Inflammatory macrophage treated with lipopolysaccharide for 1 hour (primary cell): ENCODE results near the gene IKZF1.

Experiments
- DNase-seq, 2 donors: peaks; one replicate each; pipeline ENCODE4 v3.0.0-alpha.2; 2020 to 2022

IKZF1 gene

GRCh38 chr7:50356212-50356944 is 51.9 kb downstream of the IKZF1 start:
- peak; percentile 91 to 99 for DNase-seq

DNA sequence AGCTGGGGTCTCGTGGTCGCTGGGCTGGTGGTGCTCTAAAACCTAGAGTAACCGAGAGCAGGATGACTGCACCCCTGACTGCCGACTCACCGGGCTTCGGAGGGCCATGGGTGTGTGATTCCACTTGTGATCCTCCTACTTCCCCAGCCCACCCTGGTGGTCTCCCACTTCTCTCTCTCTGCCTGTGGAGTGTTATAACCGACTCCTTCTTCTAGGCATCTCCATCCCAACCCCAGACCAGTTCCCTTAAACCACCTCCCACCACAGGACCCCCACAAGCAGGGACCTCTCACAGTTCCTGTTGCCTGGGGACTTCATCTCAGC is 52.4 kb downstream of the IKZF1 start:
- no peak for DNase-seq

DNA sequence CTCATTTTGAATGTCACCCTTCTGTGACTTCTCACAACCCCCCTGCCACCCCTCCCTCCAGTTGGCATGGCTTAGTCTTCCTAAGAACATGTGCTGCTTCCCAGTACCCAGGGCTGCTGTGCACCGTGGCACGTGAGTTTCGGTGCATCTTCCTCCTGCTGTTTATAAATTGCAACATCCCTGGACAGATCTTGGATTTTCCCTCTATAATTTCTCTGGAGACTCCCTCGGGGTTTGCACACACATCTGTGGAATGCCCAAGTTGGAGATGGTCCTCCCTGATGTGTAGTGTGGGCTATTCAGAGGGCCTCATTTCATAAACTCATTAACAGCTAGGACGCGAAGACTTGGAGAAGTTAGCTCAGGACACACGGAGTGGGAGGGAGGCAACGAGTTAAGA is 52.9 kb downstream of the IKZF1 start:
- peak; percentile 76 to 94 for DNase-seq

DNA sequence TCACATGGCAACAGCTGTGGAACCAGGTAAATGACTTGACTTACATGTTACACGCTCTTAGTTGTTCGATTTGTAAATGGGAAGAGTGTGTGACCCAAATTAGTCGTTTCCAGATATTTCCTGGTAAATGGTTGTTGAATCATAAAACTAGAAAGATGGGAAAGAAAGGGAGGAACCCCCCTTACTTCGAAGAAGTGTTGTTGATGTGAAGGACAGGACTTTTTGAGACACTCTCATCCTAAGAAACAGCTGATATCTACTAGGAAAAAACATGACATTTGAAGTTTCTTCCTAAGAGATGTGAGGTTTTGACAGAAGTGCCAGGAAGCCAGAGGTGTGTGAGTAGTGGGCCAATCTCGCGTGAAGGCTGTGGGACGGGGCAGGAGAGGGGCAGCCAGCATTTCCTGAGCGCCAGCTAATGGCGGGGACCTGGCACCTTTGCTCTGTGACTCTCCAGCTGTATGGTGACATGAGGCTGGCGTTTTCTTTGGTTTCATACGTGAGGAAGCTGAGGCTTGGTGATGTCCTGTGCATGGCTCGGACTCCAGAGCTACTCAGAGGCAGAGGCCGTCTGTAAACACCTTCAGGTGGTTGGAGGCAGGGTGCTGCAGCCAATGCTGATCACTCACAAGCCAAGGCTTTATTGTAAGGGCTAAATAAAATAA is 53.7 kb downstream of the IKZF1 start:
- no peak for DNase-seq

- no peak for DNase-seq
Observed at GRCh38 chr7:50358779-50359178, 54.3 kb downstream of the IKZF1 start.

- DNase-seq, result no peak
Observed at GRCh38 chr7:50359258-50359994, 54.9 kb downstream of the IKZF1 start.

DNA sequence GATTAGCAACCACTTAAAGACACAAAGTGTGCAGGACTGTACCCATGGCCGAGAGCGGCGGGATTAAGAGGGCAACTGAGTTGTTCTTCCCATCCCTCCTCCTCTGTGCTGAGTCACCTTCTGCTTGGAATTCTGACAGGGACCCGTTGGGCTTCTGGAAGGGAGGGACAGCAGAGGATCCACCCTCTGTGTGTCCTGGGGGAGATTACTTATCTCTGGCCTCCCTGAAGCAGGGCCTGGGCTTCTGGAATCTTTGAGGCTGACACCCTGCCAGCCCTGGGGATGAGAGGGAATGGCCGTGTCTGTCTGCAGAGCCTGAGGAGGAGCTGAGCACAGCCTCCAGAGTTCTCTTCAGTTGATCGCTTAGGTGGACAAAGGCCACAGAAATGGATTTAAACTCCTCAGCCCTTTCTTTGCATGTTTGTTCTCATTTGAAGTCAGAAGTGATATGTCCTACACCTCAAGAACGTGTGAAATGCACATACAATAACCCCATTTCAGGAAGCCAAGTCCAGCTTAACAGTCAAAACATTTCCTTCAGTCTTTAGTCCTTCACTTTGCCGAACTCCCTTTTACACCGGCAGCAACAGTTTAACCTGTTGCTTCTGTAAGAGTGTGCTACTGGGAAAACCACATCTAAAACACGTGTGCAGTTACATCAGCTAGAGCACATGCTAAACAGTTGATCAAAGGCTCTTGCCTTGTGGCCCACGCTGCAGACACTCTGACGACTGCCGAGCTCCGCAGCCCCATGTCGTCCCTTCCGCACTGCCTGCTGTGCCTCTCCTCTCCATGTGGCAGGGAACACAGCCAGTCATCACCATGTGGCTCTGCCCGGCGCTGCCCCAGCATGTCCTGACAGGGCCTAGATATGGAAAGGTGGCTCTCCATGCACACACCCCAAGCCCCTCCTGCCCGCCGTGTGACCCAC is 55.7 kb downstream of the IKZF1 start:
- no peak for DNase-seq

GRCh38 chr7:50362142-50362541 is 57.6 kb downstream of the IKZF1 start:
- no peak for DNase-seq

GRCh38 chr7:50362712-50363282 is 58.3 kb downstream of the IKZF1 start:
- no peak for DNase-seq

GRCh38 chr7:50363327-50364060 is 59.0 kb downstream of the IKZF1 start:
- no peak for DNase-seq

DNA sequence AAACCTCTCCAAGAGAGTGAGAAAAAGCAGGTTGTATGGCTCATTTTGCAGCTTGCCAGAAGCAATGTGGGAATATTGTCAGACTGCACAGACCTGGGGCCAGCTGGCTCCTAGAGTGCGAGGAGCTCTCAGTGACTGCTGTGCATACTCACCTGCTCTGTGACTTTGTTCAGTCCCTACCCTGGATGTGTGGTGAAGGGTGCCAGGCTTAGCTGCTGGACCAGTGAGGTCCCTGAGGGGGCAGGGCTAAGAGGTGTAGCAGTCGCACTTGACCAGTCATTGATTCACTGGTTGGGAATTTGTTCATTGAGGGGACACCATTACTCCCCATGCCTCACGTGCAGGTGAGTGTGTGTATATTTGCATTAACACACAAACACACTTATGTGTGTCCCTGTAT is 60.1 kb downstream of the IKZF1 start:
- no peak for DNase-seq

DNA sequence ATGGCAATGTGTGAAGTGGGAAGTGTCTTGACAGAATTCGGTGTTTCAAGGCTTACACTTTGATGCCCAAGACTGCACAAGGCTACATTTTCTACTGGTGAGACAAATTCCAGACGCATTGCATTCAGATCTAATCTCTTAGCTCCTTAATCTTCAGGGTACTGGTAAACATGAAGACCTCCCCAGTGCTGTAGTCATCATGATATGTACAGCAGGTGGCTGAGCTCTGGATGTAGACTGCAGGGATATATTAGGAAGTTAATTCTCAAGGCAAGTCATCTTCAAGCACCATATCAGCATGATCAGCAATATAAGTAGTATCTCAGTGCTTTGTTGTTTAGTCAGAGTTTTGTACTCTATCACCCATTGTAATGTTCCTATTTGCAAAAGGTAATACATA is 61.8 kb downstream of the IKZF1 start:
- no peak for DNase-seq

DNA sequence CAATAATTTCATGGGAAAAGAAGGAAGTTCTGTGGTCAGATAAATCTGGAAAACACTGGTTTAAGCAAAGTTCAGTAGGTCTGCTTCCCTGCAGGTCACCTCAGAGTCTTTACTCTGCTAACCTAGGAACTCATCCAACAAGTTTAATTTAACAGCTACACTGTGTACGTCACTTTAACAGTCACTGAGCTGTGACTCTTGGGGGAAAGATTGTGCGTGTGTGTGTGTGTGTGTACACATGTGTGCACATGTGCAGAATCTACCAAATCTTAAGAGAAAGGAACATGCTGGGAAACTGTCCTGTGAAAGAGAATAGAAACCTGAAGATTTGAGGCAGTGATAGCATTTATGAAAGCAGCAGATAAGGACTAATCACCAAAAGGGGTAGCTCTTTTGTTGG is 62.6 kb downstream of the IKZF1 start:
- no peak for DNase-seq

GRCh38 chr7:50367570-50367969 is 63.1 kb downstream of the IKZF1 start:
- DNase-seq, result no peak

- DNase-seq, result no peak
Observed at GRCh38 chr7:50368366-50368765, 63.9 kb downstream of the IKZF1 start.

- peak; percentile 52 to 80 for DNase-seq
Observed at GRCh38 chr7:50369143-50370026, 64.9 kb downstream of the IKZF1 start.

DNA sequence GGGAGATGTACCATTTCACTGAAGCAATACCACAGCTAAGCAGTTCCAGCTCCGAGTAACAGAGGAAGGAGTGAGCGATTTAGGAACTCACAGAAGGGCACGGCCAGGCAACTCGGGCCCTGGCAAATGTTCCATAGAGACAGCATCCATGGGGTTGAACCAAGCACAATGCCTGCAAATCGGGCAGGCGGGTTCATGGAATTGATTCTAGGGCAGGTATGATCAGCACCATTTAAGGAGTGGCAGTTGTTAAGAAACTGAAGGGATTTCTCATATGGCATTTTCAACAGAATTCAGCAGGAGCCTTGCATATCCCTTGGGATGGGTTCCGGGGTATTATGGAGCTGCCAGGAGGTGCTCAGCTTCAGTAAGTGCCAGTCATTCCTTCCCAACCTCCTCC is 66.4 kb downstream of the IKZF1 start:
- DNase-seq, result no peak

- no peak for DNase-seq
Observed at GRCh38 chr7:50371551-50372021, 67.1 kb downstream of the IKZF1 start.

DNA sequence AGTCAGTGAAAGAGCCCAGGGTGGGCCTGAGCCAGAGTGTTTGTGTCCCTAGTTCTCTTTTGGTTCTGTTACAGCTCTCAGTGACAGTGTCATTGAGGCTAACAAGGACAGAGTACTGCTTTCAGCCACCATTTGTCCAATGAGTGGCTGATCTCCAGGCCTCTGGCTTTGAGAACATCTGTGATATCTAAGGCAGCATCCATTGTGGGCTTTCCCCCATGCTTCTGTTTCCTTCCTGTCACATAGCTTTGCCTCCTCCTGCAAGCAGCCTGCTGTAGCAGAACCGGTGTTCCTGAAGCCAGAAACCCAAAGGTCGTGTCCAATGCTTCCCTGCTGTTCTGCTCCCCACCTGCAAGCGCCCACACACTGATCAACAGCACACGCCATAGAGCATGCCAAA is 68.4 kb downstream of the IKZF1 start:
- no peak for DNase-seq

- no peak for DNase-seq
Observed at GRCh38 chr7:50376056-50376820, 71.7 kb downstream of the IKZF1 start.
